Heart left ventricle (tissue), 16 donors: ENCODE measurements around the gene PADI4. TPM values are rescaled to one million over a fixed set of nuclear protein-coding genes. Genes with fewer than 3 reads are reported as not detected.
"Not testable (repeated sequence)": the region's sequence is repeated elsewhere in the genome, so short reads cannot be mapped to it uniquely, and the experiment has no call there.

Source experiments
- ATAC-seq, 4 donors: fragments of 200-7000 bp; cut with Tn5 transposase; one replicate each; pipeline ENCODE4 v1.9.1; 2020 to 2022; ENCODE audit warnings: moderate library complexity in 4 of 4, mild to moderate bottlenecking in 3 of 4, moderate number of reproducible peaks in 1 of 4
- DNase-seq, 5 donors: peaks; one replicate each; pipeline ENCODE4 v3.0.0-alpha.2; 2020
- H3K27ac ChIP-seq, 12 donors: fragments of 200-600 bp; sonication (generic) in 4 of 12; one replicate each; pipeline versions ENCODE4 v1.5.0 to v1.8.0; 2016 to 2022; ENCODE audit warnings: mild to moderate bottlenecking in 2 of 12
- H3K27me3 ChIP-seq, 9 donors: fragments of 200-600 bp; sonication (generic) in 2 of 9; one replicate each; pipeline versions ENCODE4 v1.5.1 to v1.8.0; 2016 to 2022; ENCODE audit warnings: mild to moderate bottlenecking in 3 of 9
- H3K36me3 ChIP-seq, 9 donors: fragments of 200-600 bp; sonication (generic) in 2 of 9; one replicate each; pipeline versions ENCODE4 v1.5.0 to v1.8.0; 2018 to 2022; ENCODE audit warnings: mild to moderate bottlenecking in 2 of 9
- H3K4me1 ChIP-seq, 12 donors: fragments of 200-600 bp; sonication (generic) in 4 of 12; one replicate each; pipeline versions ENCODE4 v1.5.0 to v1.8.0; 2016 to 2022; ENCODE audit warnings: mild to moderate bottlenecking in 3 of 12
- H3K4me3 ChIP-seq, 12 donors: fragments of 200-600 bp; sonication (generic) in 4 of 12; one replicate each; pipeline versions ENCODE4 v1.5.0 to v1.8.0; 2017 to 2022; ENCODE audit warnings: mild to moderate bottlenecking in 9 of 12, moderate library complexity in 4 of 12
- H3K9me3 ChIP-seq, 12 donors: fragments of 200-600 bp; sonication (generic) in 4 of 12; one replicate each; pipeline versions ENCODE4 v1.5.0 to v1.8.0; 2016 to 2022; ENCODE audit warnings: mild to moderate bottlenecking in 1 of 12
- CTCF ChIP-seq, 12 donors: fragments of 200-600 bp; sonication (generic) in 4 of 12; IDR thresholded peaks; one replicate each; pipeline versions ENCODE4 v1.5.0 to v1.8.0; 2018 to 2022; ENCODE audit warnings: antibody characterized with exemption in 12 of 12, mild to moderate bottlenecking in 5 of 12
- POLR2A ChIP-seq, 2 donors: fragments of 450-650 bp; IDR thresholded peaks; one replicate each; pipeline ENCODE4 v1.6.1; 2017; ENCODE audit warnings: antibody characterized with exemption in 2 of 2, mild to moderate bottlenecking in 2 of 2, moderate library complexity in 2 of 2
- WGBS, 4 donors: extraction: QIAGEN DNeasy Blood & Tissue Kit in 2 of 4; methylation state at CpG; one replicate each; pipeline versions ENCODE4 v1.1.5 to v1.1.7; 2013 to 2018; 5-methylcytosine and 5-hydroxymethylcytosine counted together
- intact Hi-C, 10 donors: fragments of 100-400 bp; cut with DNase I; formaldehyde crosslinking; loops; one replicate each; pipeline versions ENCODE4 v1.11.1 to v1.14.2; 2022
- polyA plus RNA-seq, 2 donors: library from polyadenylated mRNA; stranded (reverse); fragments of 200-250 nt; gene quantifications; one replicate each; pipeline ENCODE4 v1.2.3, GENCODE V29; 2013
- total RNA-seq, 9 donors: library from RNA; depleted of rRNA in 2 of 9; stranded (reverse); fragments of >200 nt in 2 of 9; fragmentation: NEBNext Ultra II Directional in 3 of 9; extraction: Animal tissue kit (Norgen Biotek cat#: 25700) in 3 of 9; gene quantifications; one replicate each; pipeline versions ENCODE4 v1.1.0 to v1.2.4, GENCODE V29; 2016 to 2023
- donor health status: ischemic (EF 13 %, LVEDD 7.1; RV severe dilation, severe dysfunction).
- donor health status: healthy with polysubstance abuse.
- donor health status: DM: no; HTN: yes; CAD: no.
- donor health status: DM: no; HTN: no; CAD: no.
- donor health status: ischemic (EF 25% LVEDD 6.9; RV normal size, moderate dysfunction).
- donor health status: ischemic (EF 25% LVEDD 5.7; RV mildly dilated, moderate dysfunction).
- donor health status: healthy.
- donor health status: DM: yes; HTN: yes; CAD: no.
- donor health status: ischemic (EF 35%, LVEDD 5.7; RV mildly dilated, moderate dysfunction).
- donor health status: nonischemic (EF 11% LVEDD 7.7; RV severe dilation, severe dysfunction).
- donor health status: DM: yes; HTN: yes; CAD: no.
- donor health status: PGD.
- donor health status: ischemic (EF 29% LVEDD 5.4; RV normal size, mild dysfunction).
- donor health status: nonischemic (EF 23%, LVEDD 6.1; RV moderate dilation, normal function).

The PADI4 gene
- total and polyA plus RNA-seq, 11 donors = 0.08 to 2.3 (median 0.35) TPM; not detected in 2

- TF ChIP-seq CTCF (IDR thresholded peaks at IDR 0.05) (no peak), POLR2A (IDR thresholded peaks at IDR 0.05) (no peak)
- H3K4me1 ChIP-seq = no peaks in the 10 kb centered on the region
- no peak for ATAC-seq
- WGBS, 4 donors = 90 to 95% (median 91%) methylated on average over 11 of the region's 11 CpGs
- H3K27ac ChIP-seq = no peak overlapping the region
- H3K36me3 ChIP-seq = no peaks in the 10 kb centered on the region
- H3K4me3 ChIP-seq = no peak overlapping the region
- H3K9me3 ChIP-seq = peaks cover 0 to 11% (median 2%) of the 10 kb centered on the region in 12 donors
- no peak for DNase-seq
- H3K27me3 ChIP-seq = peaks cover 0 to 16% (median 3%) of the 10 kb centered on the region in 9 donors
- intact Hi-C loops = no loop called here
Measured at GRCh38 chr1:17319561-17320350, 11.8 kb downstream of the PADI4 start.

GRCh38 chr1:17321857-17322390, 13.9 kb downstream of the PADI4 start:
- H3K4me3 ChIP-seq, H3K27ac ChIP-seq, H3K27me3 ChIP-seq, intact Hi-C loops, H3K36me3 ChIP-seq, ATAC-seq, DNase-seq, H3K4me1 ChIP-seq: not testable (repeated sequence)
- WGBS, 4 donors = 67 to 77% (median 73%) methylated on average over 6 of the region's 6 CpGs
- peaks cover 0 to 11% (median 2%) of the 10 kb centered on the region in 12 donors for H3K9me3 ChIP-seq

GRCh38 chr1:17328855-17329254, 20.9 kb downstream of the PADI4 start:
- DNase-seq = no peak
- peaks cover 0 to 31% (median 0%) of the 10 kb centered on the region in 9 donors for H3K27me3 ChIP-seq

GRCh38 chr1:17329610-17330009, 21.6 kb downstream of the PADI4 start:
- Histone ChIP-seq H3K4me1 (no peaks in the 10 kb centered on the region), H3K4me3 (no peak overlapping the region), H3K27me3 (peaks cover 0 to 31% (median 0%) of the 10 kb centered on the region in 9 donors), H3K36me3 (no peaks in the 10 kb centered on the region), H3K27ac (no peak overlapping the region), H3K9me3 (peaks cover 0 to 4% (median 0%) of the 10 kb centered on the region in 12 donors)
- no peak for TF ChIP-seq CTCF (IDR thresholded peaks at IDR 0.05)
- TF ChIP-seq POLR2A (IDR thresholded peaks at IDR 0.05) = no peak
- ATAC-seq (no peak), DNase-seq (no peak)
- 72 to 81% (median 76%) methylated on average over 4 of the region's 4 CpGs for WGBS, 4 donors
- intact Hi-C loops = loop anchor here in 2 of 10 donors (10.0 kb wide), 1 partner anchor 205 kb away; no protein-coding TSS in a partner anchor

More at GRCh38 chr1:17328855-17329254, 20.9 kb downstream of the PADI4 start:
- intact Hi-C loops = no loop called here
- no peak overlapping the region for H3K4me3 ChIP-seq
- no peaks in the 10 kb centered on the region for H3K36me3 ChIP-seq
- H3K4me1 ChIP-seq = no peaks in the 10 kb centered on the region
- WGBS, 4 donors = 70 to 73% (median 72%) methylated on average over 5 of the region's 5 CpGs
- no peak overlapping the region for H3K27ac ChIP-seq
- peaks cover 0 to 4% (median 0%) of the 10 kb centered on the region in 12 donors for H3K9me3 ChIP-seq
- ATAC-seq = no peak
- TF ChIP-seq POLR2A (IDR thresholded peaks at IDR 0.05) (no peak), CTCF (IDR thresholded peaks at IDR 0.05) (no peak)
